BJ (cell line): ENCODE data around the gene PRRG2. TPM values are rescaled to one million over a fixed set of nuclear protein-coding genes. Genes with fewer than 3 reads are reported as not detected.

ENCODE experiments used
- CTCF ChIA-PET: fragments of 350-600 bp; formaldehyde crosslinking; extraction: SDS; loops from one replicate; lab custom pipeline; 2021; ENCODE audit warnings: antibody characterized with exemption, inconsistent platforms; lab: Yijun Ruan, JAX
- POLR2A ChIA-PET: fragments of 300-600 bp; sonication (Branson Sonifier 250); formaldehyde crosslinking; extraction: SDS; loops from one replicate; lab custom pipeline; 2021; ENCODE audit warnings: antibody characterized with exemption; lab: Charles Lee
- DNase-seq: peaks from one replicate; pipeline ENCODE4 v3.0.0-alpha.2; 2011; ENCODE audit warnings: low read depth
- H3K27me3 ChIP-seq: 2 replicates; pipeline ENCODE4 v1.6.0; 2011; ENCODE audit warnings: low read length; ENCODE audit not compliant: control insufficient read depth, insufficient read depth
- H3K36me3 ChIP-seq: 2 replicates; pipeline ENCODE4 v1.5.1; 2011; ENCODE audit warnings: low read length; ENCODE audit not compliant: control insufficient read depth, insufficient read depth
- H3K4me3 ChIP-seq: 2 replicates; pipeline ENCODE4 v1.5.1; 2011; ENCODE audit warnings: low read depth, mild to moderate bottlenecking, control low read depth, low read length
- CTCF ChIP-seq: IDR thresholded peaks from 2 replicates; pipeline ENCODE4 v1.5.1; 2011; ENCODE audit warnings: low read depth, mild to moderate bottlenecking, control low read depth, inconsistent platforms, low read length, moderate library complexity; ENCODE audit not compliant: insufficient read depth
- polyA plus RNA-seq: library from polyadenylated mRNA; depleted of rRNA; stranded (reverse); fragments of >200 nt; gene quantifications from 2 replicates; pipeline ENCODE4 v1.2.3, GENCODE V29; 2011

Gene PRRG2
- polyA plus RNA-seq, 1 experiment: 0.12 TPM

- ChIA-PET CTCF (no interaction called here), POLR2A (no interaction called here)
- no peak for DNase-seq
Measured at GRCh38 chr19:49624967-49625910, 44.1 kb downstream of the PRRG2 start.

GRCh38 chr19:49626226-49626625 is 45.1 kb downstream of the PRRG2 start:
- CTCF ChIA-PET: no interaction called here
- no peak for DNase-seq
- no peak for TF ChIP-seq CTCF
- Histone ChIP-seq H3K4me3 (no peak overlapping the region), H3K27me3 (no peaks in the 10 kb centered on the region), H3K36me3 (peaks cover 5% of the 10 kb centered on the region)
- POLR2A ChIA-PET: no interaction called here

More at GRCh38 chr19:49624967-49625910, 44.1 kb downstream of the PRRG2 start:
- Histone ChIP-seq H3K27me3 (no peaks in the 10 kb centered on the region), H3K36me3 (peaks cover 6% of the 10 kb centered on the region), H3K4me3 (no peak overlapping the region)
- no peak for TF ChIP-seq CTCF

- TF ChIP-seq CTCF: no peak
- DNase-seq: no peak
- H3K4me3 ChIP-seq: no peak overlapping the region
- CTCF ChIA-PET: no interaction called here
- peaks cover 3% of the 10 kb centered on the region for H3K36me3 ChIP-seq
- no peaks in the 10 kb centered on the region for H3K27me3 ChIP-seq
- POLR2A ChIA-PET: no interaction called here
Measured at GRCh38 chr19:49629659-49630058, 48.5 kb downstream of the PRRG2 start.

- Histone ChIP-seq H3K36me3 (peaks cover 3% of the 10 kb centered on the region), H3K27me3 (no peaks in the 10 kb centered on the region), H3K4me3 (no peak overlapping the region)
- no peak for TF ChIP-seq CTCF
- DNase-seq: no peak
- POLR2A ChIA-PET: no interaction called here
- CTCF ChIA-PET: interaction anchor here (0.7 to 1.8 kb wide), 4 partner anchors 9 to 47 kb away, joined by 3 to 6 read pairs (median 4); no protein-coding TSS in a partner anchor
Measured at GRCh38 chr19:49631014-49631588, 50.0 kb downstream of the PRRG2 start.

GRCh38 chr19:49631610-49632192 is 50.6 kb downstream of the PRRG2 start:
- DNase-seq: no peak
- H3K27me3 ChIP-seq: no peaks in the 10 kb centered on the region
- H3K4me3 ChIP-seq: no peak overlapping the region
- peaks cover 5% of the 10 kb centered on the region; the same call in 1 of the 2 replicates for H3K36me3 ChIP-seq
- CTCF ChIA-PET: interaction anchor here (1.0 to 1.8 kb wide), 3 partner anchors 10 to 41 kb away, joined by 3 to 6 read pairs (median 4); no protein-coding TSS in a partner anchor
- POLR2A ChIA-PET: no interaction called here
- no peak for TF ChIP-seq CTCF
